IMR-90 (cell line): Measurements from ENCODE around the gene ATRNL1. TPM values are rescaled to one million over a fixed set of nuclear protein-coding genes. Genes with fewer than 3 reads are reported as not detected.

ENCODE experiments used
- ATAC-seq: fragments of 200-7000 bp; cut with Tn5 transposase; 2 replicates; pipeline ENCODE4 v1.9.1; 2020; ENCODE audit warnings: low read depth, mild to moderate bottlenecking, moderate library complexity
- BruUV-seq: library from RNA; stranded (reverse); fragments of 400-500 nt; replicated peaks from 2 replicates; lab custom pipeline; 2021; lab: Mats Ljungman, UMichigan
- CTCF ChIA-PET: fragments of 300-600 bp; formaldehyde crosslinking; extraction: SDS; loops from one replicate; lab custom pipeline; 2021; ENCODE audit warnings: antibody characterized with exemption; lab: Yijun Ruan, JAX
- POLR2A ChIA-PET: fragments of 300-600 bp; sonication (Branson Sonifier 250); formaldehyde crosslinking; loops from one replicate; lab custom pipeline; 2022; ENCODE audit warnings: antibody characterized with exemption; ENCODE audit not compliant: unreplicated experiment; lab: Charles Lee
- DNase-seq: peaks from one replicate; pipeline ENCODE4 v3.0.0; 2013
- H2AFZ ChIP-seq: replicated peaks from 2 replicates; pipeline ENCODE3; 2013; ENCODE audit warnings: low read length, mild to moderate bottlenecking; ENCODE audit not compliant: poor library complexity
- H2AK5ac ChIP-seq: 2 replicates; pipeline ENCODE4 v1.6.1; 2013; ENCODE audit warnings: low read depth, low read length, inconsistent platforms
- H2AK9ac ChIP-seq: replicated peaks from 2 replicates; pipeline ENCODE3; 2013; ENCODE audit warnings: mild to moderate bottlenecking, low read depth, low read length, moderate library complexity; ENCODE audit not compliant: poor library complexity
- H2BK120ac ChIP-seq: 2 replicates; pipeline ENCODE4 v1.6.1; 2013; ENCODE audit warnings: low read depth, low read length, inconsistent platforms
- H2BK15ac ChIP-seq: 3 replicates; pipeline ENCODE4 v1.6.1; 2013; ENCODE audit warnings: low read depth, low read length, inconsistent platforms
- H2BK20ac ChIP-seq: 2 replicates; pipeline ENCODE4 v1.6.1; 2013; ENCODE audit warnings: low read depth, mild to moderate bottlenecking, inconsistent platforms, low read length, moderate library complexity
- H2BK5ac ChIP-seq: 2 replicates; pipeline ENCODE4 v1.6.1; 2013; ENCODE audit warnings: mild to moderate bottlenecking, low read depth, low read length, inconsistent platforms; ENCODE audit not compliant: poor library complexity, severe bottlenecking
- H3K14ac ChIP-seq: replicated peaks from 2 replicates; pipeline ENCODE4 v1.6.1; 2013; ENCODE audit warnings: low read depth, low read length, inconsistent platforms
- H3K18ac ChIP-seq: 2 replicates; pipeline ENCODE4 v1.6.1; 2013; ENCODE audit warnings: low read depth, low read length, control low read depth
- H3K23ac ChIP-seq: 2 replicates; pipeline ENCODE4 v1.6.1; 2013; ENCODE audit warnings: low read depth, low read length, inconsistent platforms
- H3K27ac ChIP-seq: 2 replicates; pipeline ENCODE4 v1.5.1; 2013; ENCODE audit warnings: mild to moderate bottlenecking, control low read depth, low read length; ENCODE audit not compliant: insufficient read depth
- H3K27me3 ChIP-seq: 2 replicates; pipeline ENCODE4 v1.6.1; 2013; ENCODE audit warnings: low read length; ENCODE audit not compliant: control insufficient read depth, insufficient read depth
- H3K36me3 ChIP-seq: 2 replicates; pipeline ENCODE4 v1.6.1; 2013; ENCODE audit warnings: low read length, mixed read lengths; ENCODE audit not compliant: control insufficient read depth, insufficient read depth
- H3K4ac ChIP-seq: 2 replicates; pipeline ENCODE4 v1.6.1; 2013; ENCODE audit warnings: low read depth, low read length, inconsistent platforms
- H3K4me1 ChIP-seq: 2 replicates; pipeline ENCODE4 v1.6.1; 2013; ENCODE audit warnings: low read length, mixed read lengths; ENCODE audit not compliant: control insufficient read depth, insufficient read depth
- H3K4me2 ChIP-seq: 2 replicates; pipeline ENCODE4 v1.6.1; 2013; ENCODE audit warnings: low read depth, mild to moderate bottlenecking, control low read depth, low read length, moderate library complexity
- H3K4me3 ChIP-seq: 2 replicates; pipeline ENCODE4 v1.5.1; 2013; ENCODE audit warnings: low read depth, mild to moderate bottlenecking, control low read depth, low read length, moderate library complexity; ENCODE audit not compliant: insufficient read depth
- H3K56ac ChIP-seq: 2 replicates; pipeline ENCODE4 v1.6.1; 2013; ENCODE audit warnings: low read length, inconsistent platforms; ENCODE audit not compliant: insufficient read depth; ENCODE audit errors: extremely low read depth
- H3K79me1 ChIP-seq, 2 experiments: 2 replicates each; pipeline ENCODE4 v1.6.1; 2013; ENCODE audit warnings: low read length in 2 of 2, inconsistent platforms in 1 of 2, low read depth in 1 of 2
- H3K9ac ChIP-seq: 2 replicates; pipeline ENCODE4 v1.6.1; 2013; ENCODE audit warnings: low read depth, low read length, control low read depth
- H3K9me1 ChIP-seq: 2 replicates; pipeline ENCODE4 v1.6.1; 2013; ENCODE audit warnings: low read length, inconsistent platforms; ENCODE audit not compliant: insufficient read depth
- H3K9me3 ChIP-seq: 2 replicates; pipeline ENCODE4 v1.6.1; 2013; ENCODE audit warnings: low read length; ENCODE audit not compliant: control insufficient read depth, insufficient read depth
- H4K20me1 ChIP-seq: 2 replicates; pipeline ENCODE4 v1.6.1; 2013; ENCODE audit warnings: low read length, inconsistent platforms; ENCODE audit not compliant: insufficient read depth
- H4K5ac ChIP-seq: 2 replicates; pipeline ENCODE4 v1.6.1; 2013; ENCODE audit warnings: mild to moderate bottlenecking, low read depth, low read length, control low read depth
- H4K8ac ChIP-seq, 2 experiments: 2 replicates each; pipeline ENCODE4 v1.6.1; 2013; ENCODE audit warnings: low read depth in 2 of 2, low read length in 2 of 2, control low read depth in 1 of 2, inconsistent platforms in 1 of 2
- H4K91ac ChIP-seq: 2 replicates; pipeline ENCODE4 v1.6.1; 2013; ENCODE audit warnings: low read depth, low read length, inconsistent platforms; ENCODE audit not compliant: insufficient read depth
- BHLHE40 ChIP-seq: fragments of 150-350 bp; IDR thresholded peaks from 2 replicates; pipeline ENCODE4 v1.6.1; 2016; ENCODE audit warnings: mild to moderate bottlenecking, low read depth, low read length
- CEBPB ChIP-seq: IDR thresholded peaks from 2 replicates; pipeline ENCODE4 v1.6.1; 2012; ENCODE audit warnings: low read depth, low read length, improper control_type of control experiment
- CHD1 ChIP-seq: IDR thresholded peaks from 2 replicates; pipeline ENCODE4 v1.6.1; 2012; ENCODE audit warnings: low read depth, low read length, improper control_type of control experiment
- CTCF ChIP-seq: conservative IDR thresholded peaks from 2 replicates; pipeline ENCODE4 v1.5.1; 2012; ENCODE audit warnings: mild to moderate bottlenecking, low read depth, low read length, improper control_type of control experiment
- ELK1 ChIP-seq: fragments of 150-350 bp; IDR thresholded peaks from 2 replicates; pipeline ENCODE4 v1.6.1; 2016; ENCODE audit warnings: low read depth, mild to moderate bottlenecking, low read length, moderate library complexity, borderline replicate concordance
- FOS ChIP-seq: fragments of 150-350 bp; IDR thresholded peaks from 2 replicates; pipeline ENCODE4 v1.6.1; 2016; ENCODE audit warnings: low read depth, low read length
- MAFK ChIP-seq: IDR thresholded peaks from 2 replicates; pipeline ENCODE4 v1.6.1; 2012; ENCODE audit warnings: low read depth, low read length, improper control_type of control experiment
- MAZ ChIP-seq: IDR thresholded peaks from 2 replicates; pipeline ENCODE4 v1.6.1; 2012; ENCODE audit warnings: low read depth, mild to moderate bottlenecking, low read length, improper control_type of control experiment, moderate library complexity, borderline replicate concordance
- MXI1 ChIP-seq: IDR thresholded peaks from 2 replicates; pipeline ENCODE4 v1.6.1; 2012; ENCODE audit warnings: low read depth, mild to moderate bottlenecking, low read length, moderate library complexity, borderline replicate concordance
- NFE2L2 ChIP-seq: fragments of 150-350 bp; IDR thresholded peaks from 2 replicates; pipeline ENCODE4 v1.6.1; 2016; ENCODE audit warnings: low read depth, mild to moderate bottlenecking, low read length
- POLR2A ChIP-seq: IDR thresholded peaks from 2 replicates; pipeline ENCODE4 v1.6.1; 2012; ENCODE audit warnings: mild to moderate bottlenecking, low read depth, low read length
- RAD21 ChIP-seq: IDR thresholded peaks from 2 replicates; pipeline ENCODE4 v1.6.1; 2012; ENCODE audit warnings: low read length, improper control_type of control experiment
- RCOR1 ChIP-seq: IDR thresholded peaks from 2 replicates; pipeline ENCODE4 v1.6.1; 2012; ENCODE audit warnings: mild to moderate bottlenecking, low read length, improper control_type of control experiment; ENCODE audit not compliant: insufficient replicate concordance
- RFX5 ChIP-seq: IDR thresholded peaks from 2 replicates; pipeline ENCODE4 v1.8.0; 2012; ENCODE audit warnings: low read depth, mild to moderate bottlenecking, low read length, moderate library complexity
- SMC3 ChIP-seq: fragments of 150-350 bp; IDR thresholded peaks from 2 replicates; pipeline ENCODE4 v1.6.1; 2016; ENCODE audit warnings: low read depth, mild to moderate bottlenecking, antibody characterized with exemption, low read length, moderate library complexity
- USF2 ChIP-seq: fragments of 150-350 bp; IDR thresholded peaks from 2 replicates; pipeline ENCODE4 v1.6.1; 2017; ENCODE audit warnings: mild to moderate bottlenecking, antibody characterized with exemption, low read length, low read depth
- WGBS, 2 experiments: methylation state at CpG; one replicate each; pipeline versions ENCODE4 v1.1.5 to v1.1.7; 2013; ENCODE audit warnings: missing lambda C conversion rate in 2 of 2; ENCODE audit not compliant: insufficient read length in 1 of 2; ENCODE audit errors: extremely low coverage in 2 of 2; 5-methylcytosine and 5-hydroxymethylcytosine counted together
- dilution Hi-C: fragments of 300-500 bp; cut with HindIII; formaldehyde crosslinking; loops from one replicate; pipeline ENCODE4 v1.14.3; 2018; ENCODE audit warnings: low sequenced_read_pairs; ENCODE audit not compliant: unreplicated experiment
- in situ Hi-C: fragments of 300-500 bp; cut with MboI; formaldehyde crosslinking; loops from 3 replicates; pipeline ENCODE4 v1.14.3; 2019; ENCODE audit warnings: low sequenced_read_pairs, inconsistent platforms, mixed read lengths
- intact Hi-C: fragments of 100-400 bp; cut with micrococcal nuclease; formaldehyde crosslinking; loops from 2 replicates; pipeline ENCODE4 v1.10.0; 2022
- polyA plus RNA-seq, 3 experiments: library from polyadenylated mRNA; depleted of rRNA; stranded (reverse); fragments of >200 nt; gene quantifications; 2 replicates each; pipeline ENCODE4 v1.2.3, GENCODE V29; 2012; ENCODE audit warnings: low replicate concordance in 1 of 3
- total RNA-seq: library from RNA; depleted of rRNA; stranded (reverse); fragments of >200 nt; gene quantifications from 2 replicates; pipeline ENCODE4 v1.2.3, GENCODE V29; 2012

ATRNL1 gene
- total and polyA plus RNA-seq, 2 of the 4 experiments (the other 2 are of a cell fraction), result 0.18 to 0.19 TPM

GRCh38 chr10:115996031-115996430, 902.9 kb downstream of the ATRNL1 start:
- ChIA-PET CTCF (no interaction called here), POLR2A (no interaction called here)
- no peak overlapping the region for H3K4me3 ChIP-seq
- H2BK20ac ChIP-seq, result no peak overlapping the region
- DNase-seq (no peak), ATAC-seq (no peak)
- H2BK120ac ChIP-seq, result no peak overlapping the region
- H2BK5ac ChIP-seq, result no peak overlapping the region
- no peak overlapping the region for H3K4ac ChIP-seq
- H3K4me2 ChIP-seq, result no peak overlapping the region
- H3K23ac ChIP-seq, result no peak overlapping the region
- no peak overlapping the region for H3K14ac ChIP-seq
- BruUV-seq, result no TSS peak
- no peaks in the 10 kb centered on the region for H3K4me1 ChIP-seq
- TF ChIP-seq POLR2A (no peak), RAD21 (no peak), RFX5 (no peak), FOS (no peak), CHD1 (no peak), ELK1 (no peak), MXI1 (no peak), CEBPB (no peak), RCOR1 (no peak), USF2 (no peak), MAZ (no peak), CTCF (no peak), NFE2L2 (no peak), SMC3 (no peak), BHLHE40 (no peak), MAFK (no peak)
- no peak overlapping the region for H2BK15ac ChIP-seq
- H2AFZ ChIP-seq, result no peak overlapping the region
- no CpG with 5 or more reads among the region's 1 CpG for WGBS, 2 experiments
- intact Hi-C loops (no loop called here), in situ Hi-C loops (no loop called here), dilution Hi-C loops (no loop called here)
- no peaks in the 10 kb centered on the region for H3K9me1 ChIP-seq
- no peak overlapping the region for H4K91ac ChIP-seq
- H2AK9ac ChIP-seq, result no peak overlapping the region
- no peak overlapping the region for H3K18ac ChIP-seq
- H3K9ac ChIP-seq, result no peak overlapping the region
- H4K5ac ChIP-seq, result no peak overlapping the region
- H4K8ac ChIP-seq, result no peak overlapping the region
- H3K36me3 ChIP-seq, result no peaks in the 10 kb centered on the region
- no peak overlapping the region for H3K56ac ChIP-seq
- H2AK5ac ChIP-seq, result no peak overlapping the region
- H3K27me3 ChIP-seq, result peaks cover 14% of the 10 kb centered on the region
- no peaks in the 10 kb centered on the region for H4K20me1 ChIP-seq
- no peaks in the 10 kb centered on the region for H3K79me1 ChIP-seq
- H3K9me3 ChIP-seq, result peaks cover 2% of the 10 kb centered on the region; the same call in 1 of the 2 replicates
- H3K27ac ChIP-seq, result no peak overlapping the region
